T-helper 2 cell treated with Interferon-gamma antibody and Interleukin-4, amounts not matched to agents 5 μg/mL and 100 μg/mL, for 36 hours (primary cell): ENCODE results near the gene AGK.

ENCODE experiments used
- DNase-seq: peaks from one replicate; pipeline ENCODE4 v3.0.0; 2021; ENCODE audit warnings: low spot score
- H3K27ac Mint-ChIP-seq: one replicate; pipeline ENCODE4 v1.8.0; 2021; ENCODE audit warnings: mild to moderate bottlenecking, mixed read lengths
- H3K27me3 Mint-ChIP-seq: one replicate; pipeline ENCODE4 v1.8.0; 2021; ENCODE audit warnings: low read depth, mixed read lengths
- H3K36me3 Mint-ChIP-seq: one replicate; pipeline ENCODE4 v1.8.0; 2021; ENCODE audit warnings: low read depth, mixed read lengths
- H3K4me1 Mint-ChIP-seq: one replicate; pipeline ENCODE4 v1.8.0; 2021; ENCODE audit warnings: low read depth, mixed read lengths
- H3K4me3 Mint-ChIP-seq: one replicate; pipeline ENCODE4 v1.8.0; 2022; ENCODE audit warnings: mild to moderate bottlenecking, moderate library complexity, mixed read lengths
- H3K9me3 Mint-ChIP-seq: one replicate; pipeline ENCODE4 v1.8.0; 2021; ENCODE audit warnings: mixed read lengths

AGK gene

GRCh38 chr7:141649865-141650634 lies 98.8 kb downstream of the AGK start:
- no peaks in the 10 kb centered on the region for H3K27me3 Mint-ChIP-seq
- H3K4me3 Mint-ChIP-seq: no peak overlapping the region
- peaks cover 3% of the 10 kb centered on the region for H3K4me1 Mint-ChIP-seq
- no peak overlapping the region for H3K27ac Mint-ChIP-seq
- peaks cover 20% of the 10 kb centered on the region for H3K36me3 Mint-ChIP-seq
- H3K9me3 Mint-ChIP-seq: no peaks in the 10 kb centered on the region
- no peak for DNase-seq

GRCh38 chr7:141651417-141651816 lies 100.2 kb downstream of the AGK start:
- no peak overlapping the region for H3K27ac Mint-ChIP-seq

GRCh38 chr7:141652691-141653090 lies 101.5 kb downstream of the AGK start:
- H3K9me3 Mint-ChIP-seq: no peaks in the 10 kb centered on the region
- no peak for DNase-seq
- H3K27me3 Mint-ChIP-seq: no peaks in the 10 kb centered on the region
- H3K4me1 Mint-ChIP-seq: peaks cover 3% of the 10 kb centered on the region
- H3K36me3 Mint-ChIP-seq: peaks cover 20% of the 10 kb centered on the region
- no peak overlapping the region for H3K4me3 Mint-ChIP-seq
- H3K27ac Mint-ChIP-seq: no peak overlapping the region

More at GRCh38 chr7:141651417-141651816, 100.2 kb downstream of the AGK start:
- DNase-seq: no peak
- peaks cover 3% of the 10 kb centered on the region for H3K4me1 Mint-ChIP-seq
- H3K27me3 Mint-ChIP-seq: no peaks in the 10 kb centered on the region
- H3K9me3 Mint-ChIP-seq: no peaks in the 10 kb centered on the region
- no peak overlapping the region for H3K4me3 Mint-ChIP-seq
- H3K36me3 Mint-ChIP-seq: peaks cover 21% of the 10 kb centered on the region

- no peaks in the 10 kb centered on the region for H3K27me3 Mint-ChIP-seq
- H3K27ac Mint-ChIP-seq: peak overlapping the region; percentile 58
- H3K4me1 Mint-ChIP-seq: peaks cover 3% of the 10 kb centered on the region
- DNase-seq: peak; percentile 48
- peaks cover 23% of the 10 kb centered on the region for H3K36me3 Mint-ChIP-seq
- no peak overlapping the region for H3K4me3 Mint-ChIP-seq
- H3K9me3 Mint-ChIP-seq: no peaks in the 10 kb centered on the region
These were observed 103.3 kb downstream of the AGK start for GRCh38 chr7:141654551-141654950.

- Mint-ChIP-seq H3K27ac (no peak overlapping the region), H3K36me3 (peaks cover 28% of the 10 kb centered on the region), H3K27me3 (no peaks in the 10 kb centered on the region), H3K4me1 (peaks cover 13% of the 10 kb centered on the region), H3K4me3 (no peak overlapping the region), H3K9me3 (no peaks in the 10 kb centered on the region)
- no peak for DNase-seq
These were observed 108.3 kb downstream of the AGK start for GRCh38 chr7:141659501-141659900.

GRCh38 chr7:141660259-141660658 lies 109.0 kb downstream of the AGK start:
- H3K27me3 Mint-ChIP-seq: no peaks in the 10 kb centered on the region
- H3K4me3 Mint-ChIP-seq: no peak overlapping the region
- peaks cover 11% of the 10 kb centered on the region for H3K4me1 Mint-ChIP-seq
- no peak for DNase-seq
- H3K36me3 Mint-ChIP-seq: peaks cover 26% of the 10 kb centered on the region
- H3K27ac Mint-ChIP-seq: peak overlapping the region; percentile 21
- no peaks in the 10 kb centered on the region for H3K9me3 Mint-ChIP-seq

- no peaks in the 10 kb centered on the region for H3K27me3 Mint-ChIP-seq
- H3K27ac Mint-ChIP-seq: peak overlapping the region; percentile 47
- no peaks in the 10 kb centered on the region for H3K9me3 Mint-ChIP-seq
- peaks cover 32% of the 10 kb centered on the region for H3K36me3 Mint-ChIP-seq
- H3K4me1 Mint-ChIP-seq: peaks cover 11% of the 10 kb centered on the region
- no peak overlapping the region for H3K4me3 Mint-ChIP-seq
- DNase-seq: no peak
These were observed 112.1 kb downstream of the AGK start for GRCh38 chr7:141663081-141663849.

- peaks cover 11% of the 10 kb centered on the region for H3K4me1 Mint-ChIP-seq
- no peaks in the 10 kb centered on the region for H3K9me3 Mint-ChIP-seq
- H3K4me3 Mint-ChIP-seq: no peak overlapping the region
- no peak for DNase-seq
- no peak overlapping the region for H3K27ac Mint-ChIP-seq
- H3K27me3 Mint-ChIP-seq: no peaks in the 10 kb centered on the region
- peaks cover 32% of the 10 kb centered on the region for H3K36me3 Mint-ChIP-seq
These were observed 113.2 kb downstream of the AGK start for GRCh38 chr7:141664450-141664849.

GRCh38 chr7:141665208-141666035 lies 114.2 kb downstream of the AGK start:
- H3K4me1 Mint-ChIP-seq: peaks cover 11% of the 10 kb centered on the region
- no peaks in the 10 kb centered on the region for H3K9me3 Mint-ChIP-seq
- peak overlapping the region; percentile 10 for H3K27ac Mint-ChIP-seq
- peaks cover 28% of the 10 kb centered on the region for H3K36me3 Mint-ChIP-seq
- no peak overlapping the region for H3K4me3 Mint-ChIP-seq
- no peaks in the 10 kb centered on the region for H3K27me3 Mint-ChIP-seq
- no peak for DNase-seq

- Mint-ChIP-seq H3K36me3 (peaks cover 27% of the 10 kb centered on the region), H3K27ac (peak overlapping the region; percentile 10)
These were observed 114.9 kb downstream of the AGK start for GRCh38 chr7:141666071-141666470.

GRCh38 chr7:141668853-141669252 lies 117.6 kb downstream of the AGK start:
- Mint-ChIP-seq H3K27ac (no peak overlapping the region), H3K27me3 (no peaks in the 10 kb centered on the region), H3K36me3 (peaks cover 32% of the 10 kb centered on the region), H3K4me3 (no peak overlapping the region), H3K4me1 (peaks cover under 1% of the 10 kb centered on the region), H3K9me3 (peaks cover 4% of the 10 kb centered on the region)
- no peak for DNase-seq

More at GRCh38 chr7:141666071-141666470, 114.9 kb downstream of the AGK start:
- no peak overlapping the region for H3K4me3 Mint-ChIP-seq
- peaks cover 11% of the 10 kb centered on the region for H3K4me1 Mint-ChIP-seq
- DNase-seq: no peak
- no peaks in the 10 kb centered on the region for H3K9me3 Mint-ChIP-seq
- no peaks in the 10 kb centered on the region for H3K27me3 Mint-ChIP-seq

- Mint-ChIP-seq H3K4me3 (no peak overlapping the region), H3K27ac (no peak overlapping the region), H3K4me1 (peaks cover 20% of the 10 kb centered on the region), H3K9me3 (peaks cover 4% of the 10 kb centered on the region), H3K36me3 (peaks cover 33% of the 10 kb centered on the region), H3K27me3 (no peaks in the 10 kb centered on the region)
- no peak for DNase-seq
These were observed 120.7 kb downstream of the AGK start for GRCh38 chr7:141671705-141672496.

- Mint-ChIP-seq H3K4me1 (peaks cover 23% of the 10 kb centered on the region), H3K27me3 (no peaks in the 10 kb centered on the region), H3K27ac (no peak overlapping the region), H3K9me3 (peaks cover 4% of the 10 kb centered on the region), H3K4me3 (no peak overlapping the region), H3K36me3 (peaks cover 34% of the 10 kb centered on the region)
- no peak for DNase-seq
These were observed 122.1 kb downstream of the AGK start for GRCh38 chr7:141673346-141673745.
